Cardiac muscle cell (in vitro differentiated cells and primary cell): ENCODE results near the gene FCHSD2. TPM values are rescaled to one million over a fixed set of nuclear protein-coding genes. Genes with fewer than 3 reads are reported as not detected.
"Not testable (repeated sequence)": the region's sequence is repeated elsewhere in the genome, so short reads cannot be mapped to it uniquely, and the experiment has no call there.

Experiments used
- DNase-seq, 2 donors: peaks; one replicate each; pipeline versions ENCODE4 v3.0.0 to v3.0.0-alpha.2; 2010 to 2017; ENCODE audit warnings: low read depth in 1 of 2, low spot score in 1 of 2
- H3K27ac ChIP-seq: fragments of 200-600 bp; sonication (generic); 2 replicates; pipeline ENCODE4 v1.5.1; 2016
- H3K27me3 ChIP-seq: fragments of 200-600 bp; sonication (generic); 2 replicates; pipeline ENCODE4 v1.6.0; 2016; ENCODE audit warnings: control low read depth
- H3K36me3 ChIP-seq: fragments of 200-600 bp; sonication (generic); 2 replicates; pipeline ENCODE4 v1.5.1; 2016; ENCODE audit warnings: control low read depth
- H3K4me1 ChIP-seq: fragments of 200-600 bp; sonication (generic); 2 replicates; pipeline ENCODE4 v1.8.1; 2017; ENCODE audit warnings: low read depth, mild to moderate bottlenecking, mixed run types
- H3K4me3 ChIP-seq: fragments of 200-600 bp; sonication (generic); 2 replicates; pipeline ENCODE4 v1.5.1; 2016; ENCODE audit warnings: mild to moderate bottlenecking
- H3K9me3 ChIP-seq: fragments of 200-600 bp; sonication (generic); 2 replicates; pipeline ENCODE4 v1.5.1; 2017; ENCODE audit warnings: low read depth, mild to moderate bottlenecking, control low read depth
- CTCF ChIP-seq: IDR thresholded peaks from 2 replicates; pipeline ENCODE4 v1.5.1; 2012; ENCODE audit warnings: low read depth, mild to moderate bottlenecking, low read length
- polyA plus RNA-seq: library from polyadenylated mRNA; unstranded; fragments of >200 nt; fragmentation: Nextera tagmentation; extraction: Ambion mirVana; gene quantifications from 2 replicates; pipeline ENCODE4 v1.2.1, GENCODE V29; 2016
- total RNA-seq: library from RNA; depleted of rRNA; stranded (reverse); fragments of >200 nt; gene quantifications from 2 replicates; pipeline ENCODE4 v1.2.3, GENCODE V29; 2016

The FCHSD2 gene
- total and polyA plus RNA-seq, 2 experiments from 2014 or later, result 12.3 to 16.9 TPM

- H3K27ac ChIP-seq, result no peak overlapping the region
- H3K36me3 ChIP-seq, result peaks cover 4% of the 10 kb centered on the region
- H3K27me3 ChIP-seq, result no peaks in the 10 kb centered on the region
- H3K4me1 ChIP-seq, result peaks cover 21% of the 10 kb centered on the region
- no peak for TF ChIP-seq CTCF
- H3K4me3 ChIP-seq, result no peak overlapping the region
- no peak for DNase-seq
- no peaks in the 10 kb centered on the region for H3K9me3 ChIP-seq
These were observed 158.6 kb downstream of the FCHSD2 start for GRCh38 chr11:72983560-72983959.

DNA sequence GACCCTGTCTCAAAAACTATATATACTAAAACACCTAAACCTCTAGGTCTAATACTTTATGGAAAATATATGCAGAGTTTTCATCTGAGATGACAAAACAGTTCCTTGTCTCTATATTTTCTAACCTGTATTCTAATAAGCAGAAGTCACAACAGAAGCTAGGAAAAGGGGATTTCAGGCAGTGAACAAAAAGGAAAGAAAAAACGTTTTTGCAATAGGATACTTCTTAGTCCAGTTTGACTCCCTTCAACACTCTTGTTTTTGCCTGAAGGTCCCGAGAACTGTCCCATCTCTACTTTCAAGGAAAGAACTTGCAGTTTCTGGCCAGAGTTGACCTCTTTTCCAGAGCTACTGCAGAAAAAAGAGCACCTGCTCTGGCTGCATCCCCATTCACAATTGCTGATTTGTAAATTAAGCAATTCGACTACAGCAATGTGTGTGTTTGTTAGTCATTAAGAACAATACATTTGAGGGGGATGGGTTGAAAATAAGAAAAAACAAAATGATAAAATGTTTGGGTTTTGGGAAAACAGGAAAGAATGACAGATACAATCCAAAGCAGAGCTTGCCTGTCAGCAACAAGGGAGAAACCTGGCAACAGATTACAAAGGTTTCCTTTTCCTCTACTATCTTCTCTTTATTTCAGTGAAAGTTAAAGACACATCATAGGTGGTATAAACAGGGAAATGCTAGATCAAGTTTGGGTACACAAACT lies 160.0 kb downstream of the FCHSD2 start:
- H3K9me3 ChIP-seq, result no peaks in the 10 kb centered on the region
- no peak for DNase-seq
- peaks cover 21% of the 10 kb centered on the region for H3K4me1 ChIP-seq
- H3K4me3 ChIP-seq, result no peak overlapping the region
- H3K27ac ChIP-seq, result no peak overlapping the region
- TF ChIP-seq CTCF, result no peak
- H3K27me3 ChIP-seq, result no peaks in the 10 kb centered on the region
- peaks cover 4% of the 10 kb centered on the region for H3K36me3 ChIP-seq

DNA sequence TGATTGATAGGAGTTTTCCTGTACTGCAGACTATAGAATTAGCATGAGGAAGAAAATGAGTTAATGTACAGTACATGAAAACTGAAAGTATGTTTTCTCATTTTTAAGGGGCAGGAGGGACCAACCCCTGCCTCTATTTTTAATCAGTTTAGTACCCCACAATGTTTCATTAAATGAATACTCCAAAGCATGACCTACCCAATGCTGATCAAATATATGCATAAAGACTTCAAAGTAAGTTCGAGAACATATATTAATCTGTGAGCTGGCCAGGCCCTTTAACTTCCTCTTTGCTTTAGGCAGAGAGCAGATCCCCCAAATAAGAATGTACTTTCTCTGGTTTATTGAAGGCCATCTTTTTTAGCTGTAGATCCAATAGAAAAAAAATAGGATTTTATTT lies 161.0 kb downstream of the FCHSD2 start:
- TF ChIP-seq CTCF, result no peak
- no peaks in the 10 kb centered on the region for H3K27me3 ChIP-seq
- no peak overlapping the region for H3K4me3 ChIP-seq
- H3K9me3 ChIP-seq, result no peaks in the 10 kb centered on the region
- no peak for DNase-seq
- peaks cover 4% of the 10 kb centered on the region for H3K36me3 ChIP-seq
- H3K4me1 ChIP-seq, result peaks cover 21% of the 10 kb centered on the region
- no peak overlapping the region for H3K27ac ChIP-seq

DNA sequence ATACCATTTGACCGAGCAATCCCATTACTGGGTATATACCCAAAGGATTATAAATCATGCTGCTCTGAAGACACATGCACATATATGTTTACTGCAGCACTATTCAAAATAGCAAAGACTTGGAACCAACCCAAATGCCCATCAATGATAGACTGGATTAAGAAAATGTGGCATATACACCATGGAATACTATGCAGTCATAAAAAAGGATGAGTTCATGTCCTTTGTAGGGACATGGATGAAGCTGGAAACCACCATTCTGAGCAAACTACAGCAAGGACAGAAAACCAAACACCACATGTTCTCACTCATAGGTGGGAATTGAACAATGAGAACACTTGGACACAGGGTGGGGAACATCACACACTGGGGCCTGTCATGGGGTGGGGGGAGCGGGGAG lies 164.3 kb downstream of the FCHSD2 start:
- DNase-seq, H3K4me3 ChIP-seq, H3K27me3 ChIP-seq, H3K27ac ChIP-seq, H3K9me3 ChIP-seq, H3K36me3 ChIP-seq, H3K4me1 ChIP-seq: not testable (repeated sequence)

DNA sequence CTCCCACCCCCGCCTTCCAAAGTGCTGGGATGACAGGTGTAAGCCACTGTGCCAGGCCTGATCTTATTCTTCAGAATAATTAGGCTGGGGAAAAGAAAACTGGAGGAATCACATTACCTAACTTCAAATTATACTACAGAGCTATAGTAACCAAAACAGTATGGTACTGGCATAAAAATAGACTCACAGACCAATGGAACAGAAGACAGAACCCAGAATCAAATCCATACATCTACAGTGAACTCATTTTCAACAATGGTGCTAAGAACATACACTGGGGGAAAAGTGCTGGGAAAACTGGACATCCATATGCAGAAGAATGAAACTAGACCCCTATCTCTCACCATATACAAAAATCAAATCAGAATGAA lies 165.6 kb downstream of the FCHSD2 start:
- H3K27ac ChIP-seq, H3K36me3 ChIP-seq, H3K4me1 ChIP-seq, H3K27me3 ChIP-seq, H3K9me3 ChIP-seq, H3K4me3 ChIP-seq, DNase-seq: not testable (repeated sequence)

DNA sequence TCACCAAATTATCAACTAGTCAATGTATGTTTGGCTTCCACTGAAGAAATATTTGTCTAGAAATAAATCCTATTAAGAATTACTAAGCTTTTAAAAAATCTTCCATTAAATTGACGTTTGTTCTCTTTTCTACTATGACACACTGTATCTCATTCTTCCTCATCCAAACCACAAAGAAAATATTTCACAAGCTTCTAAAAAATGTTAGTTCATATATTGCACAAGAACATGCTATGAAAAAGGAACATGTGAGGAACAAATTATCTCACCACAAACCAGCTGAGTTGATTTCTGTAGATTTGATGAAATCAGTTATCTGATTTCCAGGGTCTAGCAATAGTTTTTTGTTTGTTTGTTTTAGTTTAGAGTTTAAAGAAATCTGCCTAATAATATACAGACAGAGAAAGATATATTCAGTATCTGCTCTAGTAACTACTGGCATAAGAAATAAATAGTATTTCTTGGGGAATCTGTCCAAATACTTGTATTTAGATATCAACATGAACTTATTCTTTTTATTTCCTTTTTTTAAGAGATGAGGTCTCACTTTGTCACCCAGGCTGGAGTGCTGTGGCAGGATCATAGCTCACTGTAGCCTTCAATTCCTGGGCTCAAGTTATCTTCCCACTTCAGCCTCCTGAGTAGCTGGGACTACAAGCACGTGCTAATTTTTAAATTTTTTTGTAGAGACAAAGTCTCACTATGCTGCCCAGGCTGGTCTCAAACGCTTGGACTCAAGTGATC lies 166.2 kb downstream of the FCHSD2 start:
- Histone ChIP-seq H3K36me3 (no peaks in the 10 kb centered on the region), H3K27me3 (no peaks in the 10 kb centered on the region), H3K27ac (no peak overlapping the region), H3K4me3 (no peak overlapping the region), H3K9me3 (no peaks in the 10 kb centered on the region), H3K4me1 (peaks cover 8% of the 10 kb centered on the region)
- no peak for TF ChIP-seq CTCF
- DNase-seq, result peak in 1 of 2 donors; percentile 90
